NB4 (cell line): ENCODE measurements around the gene OR52A1.

Source experiments
- TF ChIP-seq, protein P1 (sequence below): IDR thresholded peaks from one replicate; pipeline ENCODE4 v1.5.1; 2012; ENCODE audit warnings: low read depth, low read length
- TF ChIP-seq, protein P2 (sequence below): IDR thresholded peaks from 2 replicates; pipeline ENCODE4 v1.6.1; 2011; ENCODE audit warnings: low read depth, low read length

DNA sequence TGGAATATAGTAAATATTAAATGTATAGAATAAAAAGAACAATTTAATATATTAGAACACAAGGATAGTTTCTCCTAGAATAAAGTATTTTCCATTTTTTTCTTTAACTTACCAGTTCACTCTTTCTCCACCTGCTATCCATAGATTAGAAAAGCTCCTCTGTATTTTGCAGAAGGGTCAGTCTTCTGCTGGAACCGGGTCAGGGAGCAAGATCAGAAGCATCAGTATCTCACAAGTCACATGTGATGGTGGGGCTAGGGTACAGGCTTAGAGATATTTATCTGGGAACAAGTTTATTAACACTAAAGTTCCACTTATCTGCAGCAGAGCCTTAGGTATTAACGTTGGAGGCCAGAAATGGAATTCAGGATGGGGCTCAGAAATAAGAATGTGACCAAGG lies 17.3 kb upstream of the OR52A1 start:
- TF ChIP-seq, protein P1, sequence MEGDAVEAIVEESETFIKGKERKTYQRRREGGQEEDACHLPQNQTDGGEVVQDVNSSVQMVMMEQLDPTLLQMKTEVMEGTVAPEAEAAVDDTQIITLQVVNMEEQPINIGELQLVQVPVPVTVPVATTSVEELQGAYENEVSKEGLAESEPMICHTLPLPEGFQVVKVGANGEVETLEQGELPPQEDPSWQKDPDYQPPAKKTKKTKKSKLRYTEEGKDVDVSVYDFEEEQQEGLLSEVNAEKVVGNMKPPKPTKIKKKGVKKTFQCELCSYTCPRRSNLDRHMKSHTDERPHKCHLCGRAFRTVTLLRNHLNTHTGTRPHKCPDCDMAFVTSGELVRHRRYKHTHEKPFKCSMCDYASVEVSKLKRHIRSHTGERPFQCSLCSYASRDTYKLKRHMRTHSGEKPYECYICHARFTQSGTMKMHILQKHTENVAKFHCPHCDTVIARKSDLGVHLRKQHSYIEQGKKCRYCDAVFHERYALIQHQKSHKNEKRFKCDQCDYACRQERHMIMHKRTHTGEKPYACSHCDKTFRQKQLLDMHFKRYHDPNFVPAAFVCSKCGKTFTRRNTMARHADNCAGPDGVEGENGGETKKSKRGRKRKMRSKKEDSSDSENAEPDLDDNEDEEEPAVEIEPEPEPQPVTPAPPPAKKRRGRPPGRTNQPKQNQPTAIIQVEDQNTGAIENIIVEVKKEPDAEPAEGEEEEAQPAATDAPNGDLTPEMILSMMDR, result no peak
- TF ChIP-seq, protein P2, sequence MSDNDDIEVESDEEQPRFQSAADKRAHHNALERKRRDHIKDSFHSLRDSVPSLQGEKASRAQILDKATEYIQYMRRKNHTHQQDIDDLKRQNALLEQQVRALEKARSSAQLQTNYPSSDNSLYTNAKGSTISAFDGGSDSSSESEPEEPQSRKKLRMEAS, result no peak
